Ovary (tissue), 9 donors: ENCODE results near the gene LRIT2. TPM values are rescaled to one million over a fixed set of nuclear protein-coding genes. Genes with fewer than 3 reads are reported as not detected.

ENCODE experiments used
- DNase-seq, 5 donors: peaks; one replicate each; pipeline ENCODE4 v3.0.0-alpha.2; 2019 to 2020
- H3K27ac ChIP-seq, 2 donors: fragments of 200-600 bp; one replicate each; pipeline versions ENCODE4 v1.5.1 to v1.8.0; 2019 to 2022
- H3K27me3 ChIP-seq: fragments of 200-600 bp; one replicate; pipeline ENCODE4 v1.8.0; 2022
- H3K36me3 ChIP-seq: fragments of 200-600 bp; sonication (generic); one replicate; pipeline ENCODE4 v1.5.1; 2019
- H3K4me1 ChIP-seq: one replicate; pipeline ENCODE4 v1.8.1; 2013; ENCODE audit warnings: mild to moderate bottlenecking, moderate library complexity; ENCODE audit not compliant: insufficient read depth
- H3K4me3 ChIP-seq: fragments of 200-600 bp; sonication (generic); one replicate; pipeline ENCODE4 v1.5.1; 2017
- H3K9me3 ChIP-seq, 2 donors: fragments of 200-600 bp in 1 of 2; sonication (generic) in 1 of 2; one replicate each; pipeline versions ENCODE4 v1.5.1 to v1.8.1; 2013 to 2019; ENCODE audit warnings: mild to moderate bottlenecking in 1 of 2, moderate library complexity in 1 of 2
- EP300 ChIP-seq: sonication (generic); formaldehyde crosslinking; IDR thresholded peaks from one replicate; pipeline ENCODE4 v1.6.1; 2017; ENCODE audit warnings: antibody characterized with exemption
- POLR2A ChIP-seq: fragments of 450-650 bp; IDR thresholded peaks from one replicate; pipeline ENCODE4 v1.6.1; 2017; ENCODE audit warnings: antibody characterized with exemption, mild to moderate bottlenecking, moderate library complexity
- WGBS, 3 donors: extraction: QIAGEN DNeasy Blood & Tissue Kit in 1 of 3; methylation state at CpG; one replicate each; pipeline versions ENCODE4 v1.1.5 to v1.1.7; 2013 to 2017; 5-methylcytosine and 5-hydroxymethylcytosine counted together
- intact Hi-C, 4 donors: fragments of 100-400 bp; cut with DNase I; formaldehyde crosslinking; loops; one replicate each; pipeline versions ENCODE4 v1.11.0 to v1.15.1; 2022 to 2023
- polyA plus RNA-seq, 2 donors: library from polyadenylated mRNA; stranded (reverse); fragments of 200-250 nt in 1 of 2; fragments of 350-450 nt in 1 of 2; fragmentation: Illumina TruSeq in 1 of 2; extraction: RNeasy Lipid Tissue Mini Kit (QIAGEN cat#74804) in 1 of 2; gene quantifications; one replicate each; pipeline ENCODE4 v1.2.3, GENCODE V29; 2013 to 2014
- total RNA-seq, 7 donors: library from RNA; depleted of rRNA in 2 of 7; stranded (reverse); fragments of >200 nt in 2 of 7; fragmentation: NEBNext Ultra II Directional in 3 of 7; extraction: Animal tissue kit (Norgen Biotek cat#: 25700) in 3 of 7; gene quantifications; one replicate each; pipeline versions ENCODE4 v1.1.0 to v1.2.4, GENCODE V29; 2016 to 2023
- TF ChIP-seq, protein P1 (sequence below), 3 donors: fragments of 450-650 bp in 2 of 3; fragments of 200-600 bp in 1 of 3; IDR thresholded peaks; one replicate each; pipeline versions ENCODE4 v1.5.1 to v1.8.0; 2016 to 2022; ENCODE audit warnings: antibody characterized with exemption in 3 of 3, mild to moderate bottlenecking in 1 of 3
- donor health status: DM: no; HTN: no; CAD: no; lungs with moderate emphysema.
- donor health status: DM: no; HTN: no; CAD: no.
- donor health status: Bipolar disorder and iron deficiency.
- donor health status: DM: yes; HTN: yes; CAD: no.
- donor health status: DM: no; HTN: no; CAD: no.
- donor health status: DM: yes; HTN: yes; CAD: no.

LRIT2 gene
- total and polyA plus RNA-seq, 9 donors, result not detected

DNA sequence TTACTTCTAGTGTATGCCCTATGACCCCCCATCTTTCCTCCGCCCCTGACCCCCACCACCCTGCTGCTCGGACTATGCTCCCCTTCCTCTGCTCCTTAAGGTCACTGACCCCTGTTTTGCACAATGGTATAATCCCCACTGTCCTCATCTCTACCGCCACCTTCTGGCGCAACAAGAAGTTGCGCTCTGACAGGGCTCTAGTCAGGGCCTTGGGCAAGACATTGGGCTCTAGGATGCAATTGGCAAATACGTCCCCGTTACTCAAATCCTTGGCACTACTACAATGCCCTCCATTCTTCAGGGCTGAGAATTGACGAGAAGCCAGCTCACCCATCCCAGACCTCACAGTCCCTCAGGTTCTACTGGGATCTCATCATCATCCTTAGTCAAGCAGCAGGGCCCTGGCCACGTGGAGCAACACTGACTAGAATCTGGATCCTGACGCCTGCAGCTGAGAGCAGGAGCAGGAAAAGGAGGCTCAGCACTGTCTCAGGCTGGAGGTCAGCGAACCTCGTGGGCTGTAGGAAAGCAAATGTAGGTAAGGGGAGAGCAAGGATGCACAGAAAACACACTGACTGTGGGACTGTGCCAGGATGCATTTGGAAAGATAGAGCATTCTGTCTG, 10.6 kb downstream of the LRIT2 start:
- Histone ChIP-seq H3K27me3 (no peaks in the 10 kb centered on the region), H3K36me3 (no peaks in the 10 kb centered on the region), H3K27ac (no peak overlapping the region), H3K9me3 (no peaks in the 10 kb centered on the region), H3K4me1 (no peaks in the 10 kb centered on the region), H3K4me3 (no peak overlapping the region)
- DNase-seq, result no peak
- 44 to 57% (median 51%) methylated on average over 12 of the region's 12 CpGs for WGBS, 3 donors
- intact Hi-C loops, result no loop called here
- TF ChIP-seq, protein P1, sequence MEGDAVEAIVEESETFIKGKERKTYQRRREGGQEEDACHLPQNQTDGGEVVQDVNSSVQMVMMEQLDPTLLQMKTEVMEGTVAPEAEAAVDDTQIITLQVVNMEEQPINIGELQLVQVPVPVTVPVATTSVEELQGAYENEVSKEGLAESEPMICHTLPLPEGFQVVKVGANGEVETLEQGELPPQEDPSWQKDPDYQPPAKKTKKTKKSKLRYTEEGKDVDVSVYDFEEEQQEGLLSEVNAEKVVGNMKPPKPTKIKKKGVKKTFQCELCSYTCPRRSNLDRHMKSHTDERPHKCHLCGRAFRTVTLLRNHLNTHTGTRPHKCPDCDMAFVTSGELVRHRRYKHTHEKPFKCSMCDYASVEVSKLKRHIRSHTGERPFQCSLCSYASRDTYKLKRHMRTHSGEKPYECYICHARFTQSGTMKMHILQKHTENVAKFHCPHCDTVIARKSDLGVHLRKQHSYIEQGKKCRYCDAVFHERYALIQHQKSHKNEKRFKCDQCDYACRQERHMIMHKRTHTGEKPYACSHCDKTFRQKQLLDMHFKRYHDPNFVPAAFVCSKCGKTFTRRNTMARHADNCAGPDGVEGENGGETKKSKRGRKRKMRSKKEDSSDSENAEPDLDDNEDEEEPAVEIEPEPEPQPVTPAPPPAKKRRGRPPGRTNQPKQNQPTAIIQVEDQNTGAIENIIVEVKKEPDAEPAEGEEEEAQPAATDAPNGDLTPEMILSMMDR (IDR thresholded peaks at IDR 0.05), result no peak
- TF ChIP-seq POLR2A (no peak), EP300 (no peak)

DNA sequence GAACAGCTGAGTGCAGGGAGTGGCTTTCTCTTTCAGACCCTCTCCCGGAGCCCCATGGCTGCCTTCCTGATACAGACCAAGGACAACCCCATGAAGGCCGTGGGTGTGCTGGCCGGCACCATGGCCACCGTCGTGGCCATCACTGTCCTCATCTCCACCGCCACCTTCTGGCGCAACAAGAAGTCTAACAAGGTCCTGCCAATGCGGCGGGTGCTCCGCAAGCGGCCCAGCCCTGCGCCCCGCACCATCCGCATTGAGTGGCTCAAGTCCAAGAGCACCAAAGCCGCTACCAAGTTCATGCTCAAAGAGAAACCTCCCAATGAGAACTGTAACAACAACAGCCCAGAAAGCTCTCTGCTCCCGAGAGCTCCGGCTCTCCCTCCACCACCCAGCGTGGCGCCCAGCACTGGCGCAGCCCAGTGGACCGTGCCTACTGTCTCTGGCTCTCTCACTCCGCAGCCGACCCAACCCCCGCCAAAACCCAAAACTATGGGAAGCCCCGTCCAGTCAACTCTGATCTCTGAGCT, 11.2 kb downstream of the LRIT2 start:
- 60 to 81% (median 60%) methylated on average over 25 of the region's 25 CpGs for WGBS, 3 donors
- no peak for TF ChIP-seq EP300
- no peak for TF ChIP-seq POLR2A
- TF ChIP-seq, protein P1 (IDR thresholded peaks at IDR 0.05), result no peak
- Histone ChIP-seq H3K9me3 (no peaks in the 10 kb centered on the region), H3K4me1 (no peaks in the 10 kb centered on the region), H3K4me3 (no peak overlapping the region), H3K27ac (no peak overlapping the region), H3K36me3 (no peaks in the 10 kb centered on the region), H3K27me3 (no peaks in the 10 kb centered on the region)
- intact Hi-C loops, result no loop called here
- no peak for DNase-seq

DNA sequence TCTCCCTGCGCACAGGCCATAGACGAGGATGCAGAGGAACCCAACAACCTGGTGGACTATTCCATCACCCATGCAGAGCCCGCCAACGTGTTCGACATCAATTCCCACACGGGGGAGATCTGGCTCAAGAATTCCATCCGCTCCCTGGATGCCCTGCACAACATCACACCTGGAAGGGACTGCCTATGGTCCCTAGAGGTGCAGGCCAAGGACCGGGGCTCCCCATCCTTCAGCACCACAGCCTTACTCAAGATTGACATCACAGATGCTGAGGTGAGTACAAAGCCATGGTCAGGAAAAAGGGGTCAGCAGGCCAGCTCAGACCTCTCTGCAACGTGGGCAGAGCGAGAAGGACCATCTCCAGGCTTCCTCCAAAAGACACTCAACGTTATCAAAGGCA, 12.3 kb downstream of the LRIT2 start:
- WGBS, 3 donors, result 85 to 88% (median 87%) methylated on average over 11 of the region's 11 CpGs
- H3K4me1 ChIP-seq, result no peaks in the 10 kb centered on the region
- H3K4me3 ChIP-seq, result no peak overlapping the region
- intact Hi-C loops, result no loop called here
- H3K27me3 ChIP-seq, result no peaks in the 10 kb centered on the region
- no peak overlapping the region for H3K27ac ChIP-seq
- TF ChIP-seq, protein P1 (IDR thresholded peaks at IDR 0.05), result no peak
- TF ChIP-seq EP300, result no peak
- no peak for TF ChIP-seq POLR2A
- DNase-seq, result no peak
- no peaks in the 10 kb centered on the region for H3K9me3 ChIP-seq
- no peaks in the 10 kb centered on the region for H3K36me3 ChIP-seq

DNA sequence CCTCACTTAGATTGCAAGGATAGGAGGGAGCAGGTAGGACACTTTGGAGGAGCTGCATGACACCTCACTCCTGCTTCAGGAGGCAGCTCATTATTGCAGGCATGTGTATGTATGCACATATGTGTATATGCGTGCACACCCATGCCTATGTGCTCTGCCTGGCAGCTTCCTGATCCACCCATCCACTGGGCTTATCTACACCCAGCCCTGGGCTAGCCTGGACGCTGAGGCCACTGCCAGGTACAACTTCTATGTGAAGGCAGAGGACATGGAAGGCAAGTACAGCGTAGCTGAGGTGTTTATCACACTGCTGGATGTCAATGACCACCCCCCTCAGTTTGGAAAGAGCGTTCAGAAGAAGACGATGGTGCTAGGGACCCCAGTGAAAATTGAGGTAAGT, 13.3 kb downstream of the LRIT2 start:
- intact Hi-C loops, result no loop called here
- Histone ChIP-seq H3K4me1 (no peaks in the 10 kb centered on the region), H3K27ac (no peak overlapping the region), H3K4me3 (no peak overlapping the region), H3K27me3 (no peaks in the 10 kb centered on the region), H3K36me3 (no peaks in the 10 kb centered on the region), H3K9me3 (no peaks in the 10 kb centered on the region)
- 68 to 86% (median 74%) methylated on average over 5 of the region's 5 CpGs for WGBS, 3 donors
- no peak for TF ChIP-seq EP300
- no peak for TF ChIP-seq POLR2A
- TF ChIP-seq, protein P1 (IDR thresholded peaks at IDR 0.05), result no peak
- no peak for DNase-seq
